MM.1S (cell line): ENCODE data around the gene ETV4.

Experiments
- DNase-seq: peaks from one replicate; pipeline ENCODE4 v3.0.0-alpha.2; 2015
- H2AFZ ChIP-seq: fragments of 300-600 bp; sonication (generic); 2 replicates; pipeline ENCODE4 v1.6.0; 2016; ENCODE audit warnings: antibody characterized with exemption, low read length
- H3F3A ChIP-seq: fragments of 300-600 bp; sonication (generic); 2 replicates; pipeline ENCODE4 v1.6.1; 2016; ENCODE audit warnings: mild to moderate bottlenecking, antibody characterized with exemption, low read length, moderate library complexity, mixed read lengths; ENCODE audit not compliant: insufficient read depth
- H3K27ac ChIP-seq: fragments of 300-600 bp; sonication (generic); 2 replicates; pipeline ENCODE4 v1.5.1; 2016; ENCODE audit warnings: mild to moderate bottlenecking, low read length
- H3K27me3 ChIP-seq: fragments of 300-600 bp; sonication (generic); replicated peaks from 2 replicates; pipeline ENCODE4 v1.6.0; 2016; ENCODE audit warnings: low read length; ENCODE audit not compliant: insufficient read depth
- H3K36me3 ChIP-seq: fragments of 300-600 bp; sonication (generic); replicated peaks from 2 replicates; pipeline ENCODE4 v1.6.1; 2016; ENCODE audit warnings: mild to moderate bottlenecking, low read length, mixed read lengths; ENCODE audit not compliant: insufficient read depth
- H3K4me1 ChIP-seq: fragments of 300-600 bp; sonication (generic); 2 replicates; pipeline ENCODE4 v1.6.1; 2016; ENCODE audit warnings: low read length, mixed read lengths
- H3K4me2 ChIP-seq: fragments of 300-600 bp; sonication (generic); 2 replicates; pipeline ENCODE4 v1.6.0; 2016; ENCODE audit warnings: low read depth, low read length
- H3K4me3 ChIP-seq: fragments of 300-600 bp; sonication (generic); 2 replicates; pipeline ENCODE4 v1.5.1; 2016; ENCODE audit warnings: low read length, mixed read lengths
- H3K79me2 ChIP-seq: fragments of 300-600 bp; sonication (generic); 2 replicates; pipeline ENCODE4 v1.6.1; 2016; ENCODE audit warnings: mixed run types, low read length, mixed read lengths
- H3K9ac ChIP-seq: fragments of 300-600 bp; sonication (generic); 2 replicates; pipeline ENCODE4 v1.6.1; 2016; ENCODE audit warnings: low read length, mixed read lengths
- H3K9me2 ChIP-seq: fragments of 300-600 bp; sonication (generic); replicated peaks from 2 replicates; pipeline ENCODE4 v1.6.1; 2016; ENCODE audit warnings: mild to moderate bottlenecking, low read length, mixed read lengths; ENCODE audit not compliant: insufficient read depth
- H3K9me3 ChIP-seq: fragments of 300-600 bp; sonication (generic); replicated peaks from 2 replicates; pipeline ENCODE4 v1.6.1; 2016; ENCODE audit warnings: mild to moderate bottlenecking, low read length, mixed read lengths; ENCODE audit not compliant: insufficient read depth
- H4K20me1 ChIP-seq: fragments of 300-600 bp; sonication (generic); 2 replicates; pipeline ENCODE4 v1.6.1; 2016; ENCODE audit warnings: mild to moderate bottlenecking, low read length, moderate library complexity, mixed read lengths; ENCODE audit not compliant: insufficient read depth
- EZH2 ChIP-seq: fragments of 300-600 bp; sonication (generic); optimal IDR thresholded peaks from 2 replicates; pipeline ENCODE3; 2017; ENCODE audit warnings: low read depth, mild to moderate bottlenecking, antibody characterized with exemption, low read length, mixed read lengths
- EZH2phosphoT487 ChIP-seq: fragments of 300-600 bp; sonication (generic); IDR thresholded peaks from 2 replicates; pipeline ENCODE4 v1.6.1; 2018; ENCODE audit warnings: antibody characterized with exemption, low read length
- TF ChIP-seq, protein P1 (sequence below): fragments of 300-600 bp; sonication (generic); IDR thresholded peaks from 2 replicates; pipeline ENCODE4 v1.5.1; 2016; ENCODE audit warnings: antibody characterized with exemption, low read length, mixed read lengths

Gene ETV4

DNA sequence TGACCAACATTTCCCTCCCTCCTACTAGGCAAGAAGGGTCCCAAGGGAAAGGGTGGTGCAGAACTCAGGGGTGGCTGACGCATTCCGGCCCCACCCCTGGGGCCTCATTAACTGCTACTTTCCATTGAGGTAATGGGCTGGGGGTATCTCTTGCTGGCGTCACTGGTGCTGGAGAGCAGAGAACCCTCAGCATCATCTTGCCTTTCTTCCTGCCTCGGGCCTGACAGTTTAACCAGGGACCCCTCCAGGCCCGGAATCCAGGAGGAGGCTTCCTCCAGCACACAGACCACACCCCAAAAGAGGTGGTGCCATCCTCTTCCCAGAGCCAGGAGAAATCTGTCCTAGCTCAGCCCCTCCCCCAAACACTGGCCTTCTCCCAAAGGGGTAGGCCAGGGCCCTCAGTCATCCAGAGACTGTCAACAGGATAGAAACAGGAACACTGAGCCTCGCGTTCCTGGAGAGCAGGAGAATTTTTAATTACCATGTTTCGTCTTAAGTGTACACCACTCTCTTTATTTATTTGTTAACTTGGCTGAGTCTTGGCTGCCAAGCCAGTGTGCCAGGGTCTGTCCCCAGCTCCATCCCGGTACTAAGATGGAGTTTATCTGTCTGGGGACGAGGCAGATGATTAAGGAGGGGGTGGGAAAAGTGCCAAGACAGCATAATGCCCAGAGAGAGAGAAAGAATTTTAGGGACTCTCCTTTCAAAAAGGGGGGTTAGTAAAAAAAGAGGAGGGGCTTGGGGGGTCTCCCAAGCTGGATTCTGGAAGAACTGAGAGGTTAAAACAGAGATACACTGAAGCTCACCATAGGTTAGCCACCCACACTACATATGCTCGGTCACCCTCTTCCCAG, 5.1 kb downstream of the ETV4 start:
- Histone ChIP-seq H4K20me1 (no peaks in the 10 kb centered on the region), H3K27ac (no peak overlapping the region), H3K9ac (no peak overlapping the region), H3K9me3 (no peaks in the 10 kb centered on the region), H3F3A (no peaks in the 10 kb centered on the region), H3K27me3 (peaks cover 31% of the 10 kb centered on the region), H3K36me3 (no peaks in the 10 kb centered on the region), H3K9me2 (no peaks in the 10 kb centered on the region), H3K79me2 (no peaks in the 10 kb centered on the region), H3K4me3 (no peak overlapping the region), H3K4me1 (no peaks in the 10 kb centered on the region), H2AFZ (no peak overlapping the region), H3K4me2 (no peak overlapping the region)
- no peak for DNase-seq
- no peak for TF ChIP-seq EZH2
- no peak for TF ChIP-seq EZH2phosphoT487
- TF ChIP-seq, protein P1, sequence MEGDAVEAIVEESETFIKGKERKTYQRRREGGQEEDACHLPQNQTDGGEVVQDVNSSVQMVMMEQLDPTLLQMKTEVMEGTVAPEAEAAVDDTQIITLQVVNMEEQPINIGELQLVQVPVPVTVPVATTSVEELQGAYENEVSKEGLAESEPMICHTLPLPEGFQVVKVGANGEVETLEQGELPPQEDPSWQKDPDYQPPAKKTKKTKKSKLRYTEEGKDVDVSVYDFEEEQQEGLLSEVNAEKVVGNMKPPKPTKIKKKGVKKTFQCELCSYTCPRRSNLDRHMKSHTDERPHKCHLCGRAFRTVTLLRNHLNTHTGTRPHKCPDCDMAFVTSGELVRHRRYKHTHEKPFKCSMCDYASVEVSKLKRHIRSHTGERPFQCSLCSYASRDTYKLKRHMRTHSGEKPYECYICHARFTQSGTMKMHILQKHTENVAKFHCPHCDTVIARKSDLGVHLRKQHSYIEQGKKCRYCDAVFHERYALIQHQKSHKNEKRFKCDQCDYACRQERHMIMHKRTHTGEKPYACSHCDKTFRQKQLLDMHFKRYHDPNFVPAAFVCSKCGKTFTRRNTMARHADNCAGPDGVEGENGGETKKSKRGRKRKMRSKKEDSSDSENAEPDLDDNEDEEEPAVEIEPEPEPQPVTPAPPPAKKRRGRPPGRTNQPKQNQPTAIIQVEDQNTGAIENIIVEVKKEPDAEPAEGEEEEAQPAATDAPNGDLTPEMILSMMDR, result no peak

DNA sequence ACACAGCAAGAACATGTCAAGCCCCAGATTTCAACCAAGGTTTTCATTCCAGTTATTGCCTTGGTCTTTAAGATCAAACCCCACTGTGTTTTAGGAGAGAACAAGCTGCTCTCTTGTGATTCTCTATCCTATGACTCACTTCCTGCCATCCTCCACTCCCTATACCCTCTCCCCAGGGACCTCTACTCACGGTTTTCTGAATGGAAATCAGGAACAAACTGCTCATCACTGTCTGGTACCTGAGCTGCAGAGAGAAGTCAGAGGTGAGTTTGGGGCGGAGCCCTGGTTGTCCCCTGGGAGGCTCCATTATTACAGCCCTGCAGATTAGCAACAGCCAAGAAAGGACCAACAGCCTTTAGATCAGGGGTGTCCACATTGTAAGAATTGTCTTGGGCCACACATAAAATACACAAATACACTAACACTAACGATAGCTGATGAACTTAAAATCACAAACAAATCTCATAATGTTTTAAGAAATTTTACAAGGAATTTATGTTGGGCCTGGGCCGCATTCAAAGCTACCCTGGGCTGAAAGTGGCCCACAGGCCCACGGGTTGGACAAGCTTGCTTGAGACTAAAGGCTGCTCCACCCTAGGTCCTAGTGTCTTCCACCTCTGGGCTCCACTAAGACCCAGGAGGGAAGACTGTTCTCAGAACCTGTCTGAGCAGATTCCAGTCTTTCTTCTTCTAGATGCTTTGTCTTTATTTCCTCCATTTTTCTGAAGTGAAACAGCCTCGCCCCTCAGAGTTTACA, 9.7 kb downstream of the ETV4 start:
- no peaks in the 10 kb centered on the region for H3K36me3 ChIP-seq
- no peak for DNase-seq
- no peak overlapping the region for H3K27ac ChIP-seq

GRCh38 chr17:43534909-43535308, 11.2 kb downstream of the ETV4 start:
- Histone ChIP-seq H2AFZ (no peak overlapping the region), H3K27me3 (no peaks in the 10 kb centered on the region), H3K4me2 (no peak overlapping the region), H3K9me2 (no peaks in the 10 kb centered on the region), H3K79me2 (no peaks in the 10 kb centered on the region), H3K36me3 (no peaks in the 10 kb centered on the region), H3F3A (no peaks in the 10 kb centered on the region), H3K9ac (no peak overlapping the region), H3K4me1 (no peaks in the 10 kb centered on the region), H4K20me1 (no peaks in the 10 kb centered on the region), H3K27ac (no peak overlapping the region), H3K9me3 (no peaks in the 10 kb centered on the region), H3K4me3 (no peak overlapping the region)
- TF ChIP-seq EZH2 (no peak), EZH2phosphoT487 (no peak)
- TF ChIP-seq, protein P1, result no peak
- no peak for DNase-seq

More for the DNA sequence above, 9.7 kb downstream of the ETV4 start:
- no peak overlapping the region for H3K4me2 ChIP-seq
- no peaks in the 10 kb centered on the region for H4K20me1 ChIP-seq
- H3K79me2 ChIP-seq, result no peaks in the 10 kb centered on the region
- no peak overlapping the region for H2AFZ ChIP-seq
- TF ChIP-seq, protein P1, result no peak
- TF ChIP-seq EZH2phosphoT487 (no peak), EZH2 (no peak)
- H3K4me1 ChIP-seq, result no peaks in the 10 kb centered on the region
- no peaks in the 10 kb centered on the region for H3F3A ChIP-seq
- no peak overlapping the region for H3K4me3 ChIP-seq
- H3K9ac ChIP-seq, result no peak overlapping the region
- no peaks in the 10 kb centered on the region for H3K27me3 ChIP-seq
- no peaks in the 10 kb centered on the region for H3K9me3 ChIP-seq
- H3K9me2 ChIP-seq, result no peaks in the 10 kb centered on the region
